K562 (cell line): ENCODE measurements around the gene EFS. TPM values are rescaled to one million over a fixed set of nuclear protein-coding genes. Genes with fewer than 3 reads are reported as not detected.

Source experiments
- ADNP ChIP-seq: fragments of 200-800 bp; sonication (Bioruptor generic); IDR thresholded peaks from 2 replicates; pipeline ENCODE4 v1.6.1; 2016; ENCODE audit warnings: missing genetic modification characterization, missing compliant biosample characterization
- AFF4 ChIP-seq: sonication (generic); formaldehyde crosslinking; IDR thresholded peaks from 2 replicates; pipeline ENCODE4 v1.8.0; 2023; ENCODE audit warnings: mild to moderate bottlenecking, missing genetic modification reagents
- ATF1 ChIP-seq, 2 experiments: fragments of 450-650 bp in 1 of 2; IDR thresholded peaks; 2 replicates each; pipeline ENCODE4 v1.6.1; 2016; ENCODE audit warnings: missing compliant biosample characterization in 1 of 2, missing genetic modification characterization in 1 of 2
- CHD1 ChIP-seq: fragments of 200-600 bp; sonication (generic); IDR thresholded peaks from one replicate; pipeline ENCODE4 v1.6.1; 2012; ENCODE audit warnings: mild to moderate bottlenecking, moderate library complexity, low read length, inconsistent platforms
- ETV6 ChIP-seq, 3 experiments: fragments of 150-350 bp in 1 of 3; sonication (generic) in 1 of 3; formaldehyde crosslinking in 1 of 3; IDR thresholded peaks; 2 replicates each; pipeline versions ENCODE4 v1.6.1 to v1.8.0; 2014 to 2022; ENCODE audit warnings: borderline replicate concordance in 2 of 3, low read depth in 2 of 3, antibody characterized with exemption in 1 of 3, low read length in 1 of 3, mild to moderate bottlenecking in 1 of 3, missing genetic modification reagents in 1 of 3
- GTF2B ChIP-seq: IDR thresholded peaks from 2 replicates; pipeline ENCODE4 v1.6.1; 2011; ENCODE audit not compliant: insufficient read length; ENCODE audit errors: extremely low read depth
- HIVEP1 ChIP-seq: fragments of 250-450 bp; sonication (Bioruptor Pico); IDR thresholded peaks from 2 replicates; pipeline ENCODE4 v1.4.0; 2020; ENCODE audit warnings: mild to moderate bottlenecking
- ILF3 ChIP-seq: fragments of 450-650 bp; IDR thresholded peaks from 2 replicates; pipeline ENCODE4 v1.6.1; 2018; ENCODE audit warnings: antibody characterized with exemption, mild to moderate bottlenecking, moderate library complexity, borderline replicate concordance
- MEIS2 ChIP-seq: fragments of 450-650 bp; IDR thresholded peaks from 2 replicates; pipeline ENCODE4 v1.6.1; 2014; ENCODE audit warnings: mild to moderate bottlenecking; ENCODE audit not compliant: partially characterized antibody
- NR3C1 ChIP-seq: sonication (generic); formaldehyde crosslinking; IDR thresholded peaks from 2 replicates; pipeline ENCODE4 v1.8.1; 2022; ENCODE audit warnings: missing genetic modification reagents
- PHF20 ChIP-seq: fragments of 450-650 bp; IDR thresholded peaks from 2 replicates; pipeline ENCODE4 v1.6.1; 2018; ENCODE audit not compliant: partially characterized antibody
- POLR2B ChIP-seq: fragments of 450-650 bp; IDR thresholded peaks from 2 replicates; pipeline ENCODE4 v1.6.1; 2018; ENCODE audit warnings: low read depth; ENCODE audit not compliant: partially characterized antibody
- PRDM10 ChIP-seq: fragments of 450-650 bp; IDR thresholded peaks from 2 replicates; pipeline ENCODE4 v1.6.1; 2018; ENCODE audit not compliant: partially characterized antibody
- RFX1 ChIP-seq: fragments of 450-650 bp; IDR thresholded peaks from 2 replicates; pipeline ENCODE4 v1.6.1; 2016; ENCODE audit warnings: mild to moderate bottlenecking, moderate library complexity
- RFX5 ChIP-seq: IDR thresholded peaks from 2 replicates; pipeline ENCODE4 v1.6.1; 2011; ENCODE audit warnings: low read depth, mild to moderate bottlenecking, improper control_type of control experiment, low read length
- SP2 ChIP-seq: IDR thresholded peaks from 2 replicates; pipeline ENCODE4 v1.6.1; 2011; ENCODE audit warnings: mild to moderate bottlenecking, low read depth, low read length, moderate library complexity; ENCODE audit not compliant: poor library complexity, severe bottlenecking; ENCODE audit errors: extremely low read depth
- XRCC4 ChIP-seq: IDR thresholded peaks from one replicate; pipeline ENCODE4 v1.6.1; 2011; ENCODE audit not compliant: insufficient read depth, insufficient read length; ENCODE audit errors: extremely low read depth
- ZNF124 ChIP-seq: sonication (generic); formaldehyde crosslinking; IDR thresholded peaks from 2 replicates; pipeline ENCODE4 v1.8.1; 2022; ENCODE audit warnings: missing genetic modification reagents
- ZNF165 ChIP-seq: fragments of 250-450 bp; sonication (Bioruptor Pico); IDR thresholded peaks from 2 replicates; pipeline ENCODE4 v1.4.0; 2020; ENCODE audit warnings: borderline replicate concordance
- ZNF282 ChIP-seq: sonication (generic); formaldehyde crosslinking; IDR thresholded peaks from 2 replicates; pipeline ENCODE4 v1.8.1; 2023; ENCODE audit warnings: missing genetic modification reagents
- polyA plus RNA-seq, 8 experiments: library from polyadenylated mRNA; depleted of rRNA in 4 of 8; stranded (reverse) in 5 of 8; unstranded in 3 of 8; fragments of >200 nt; fragmentation: Nextera tagmentation in 2 of 8; fragmentation: Illumina TruSeq in 1 of 8; extraction: Ambion mirVana in 2 of 8; extraction: Trizol in 1 of 8; gene quantifications; 2 replicates each; pipeline versions ENCODE4 v1.2.1 to v1.2.3, GENCODE V29; 2011 to 2014; ENCODE audit warnings: inconsistent platforms in 1 of 8, missing spikeins in 1 of 8
- total RNA-seq, 7 experiments: library from RNA; depleted of rRNA in 6 of 7; stranded (reverse); fragments of >200 nt in 6 of 7; fragmentation: Illumina TruSeq in 2 of 7; extraction: Trizol in 2 of 7; gene quantifications; 2 replicates each; pipeline versions ENCODE4 v1.2.1 to v1.2.3, GENCODE V29; 2011 to 2021; ENCODE audit warnings: low replicate concordance in 1 of 7

Gene EFS
- total and polyA plus RNA-seq, 9 of the 15 experiments (the other 6 are each of a cell fraction or from before 2014, with no cell fraction given), result 0.01 to 0.03 TPM; not detected in 7

GRCh38 chr14:23306412-23307145 is 58.4 kb downstream of the EFS start, which contains the start of gene BCL2L2 (continued):
- TF ChIP-seq XRCC4 (no peak), NR3C1 (CRISPR knock-in tag) (no peak), GTF2B (no peak), PHF20 (peak; percentile 98), ZNF282 (CRISPR knock-in tag) (no peak), POLR2B (peak; percentile 70), MEIS2 (no peak), AFF4 (CRISPR knock-in tag) (0 out of 2 replicates have a peak, but pooled peaks have one; percentile 46), ATF1 (CRISPR knock-in tag; IDR thresholded peaks at IDR 0.05) (peak; percentile 96), ATF1 (tag; IDR thresholded peaks at IDR 0.05) (peak; percentile 98), ZNF124 (CRISPR knock-in tag) (no peak), ETV6 (IDR thresholded peaks at IDR 0.05; ENCODE audit: borderline replicate concordance in 1 of 2, low read depth in 2 of 2, low read length in 1 of 2) (no peak), ETV6 (CRISPR knock-in tag; IDR thresholded peaks at IDR 0.05; ENCODE audit: borderline replicate concordance) (no peak), HIVEP1 (CRISPR knock-in tag) (no peak), ADNP (tag) (no peak), RFX1 (no peak), SP2 (no peak), PRDM10 (peak; percentile 24), RFX5 (no peak), ILF3 (no peak), CHD1 (no peak), ZNF165 (CRISPR knock-in tag) (no peak)
